Lung (tissue), 12 donors: ENCODE measurements around the gene KCNJ10. TPM values are rescaled to one million over a fixed set of nuclear protein-coding genes. Genes with fewer than 3 reads are reported as not detected.

Experiments
- ATAC-seq: fragments of 200-7000 bp; cut with Tn5 transposase; one replicate; pipeline ENCODE4 v1.9.1; 2020; ENCODE audit warnings: moderate number of reproducible peaks; ENCODE audit not compliant: insufficient read depth, low FRiP score
- DNase-seq, 3 donors: peaks; one replicate each; pipeline ENCODE4 v3.0.0-alpha.2; 2013 to 2017
- H3K27ac ChIP-seq, 2 donors: one replicate each; pipeline ENCODE4 v1.5.1; 2013; ENCODE audit warnings: mild to moderate bottlenecking in 2 of 2, moderate library complexity in 2 of 2, control low read depth in 1 of 2, inconsistent platforms in 1 of 2, low read depth in 1 of 2, low read length in 1 of 2
- H3K27me3 ChIP-seq, 3 donors: one replicate each; pipeline ENCODE4 v1.5.1; 2013; ENCODE audit warnings: low read length in 2 of 3; ENCODE audit not compliant: control insufficient read depth in 3 of 3, insufficient read depth in 3 of 3
- H3K36me3 ChIP-seq, 4 donors: one replicate each; pipeline ENCODE4 v1.5.1; 2013; ENCODE audit warnings: low read length in 4 of 4, mild to moderate bottlenecking in 1 of 4, moderate library complexity in 1 of 4; ENCODE audit not compliant: control insufficient read depth in 4 of 4, insufficient read depth in 4 of 4
- H3K4me1 ChIP-seq, 5 donors: one replicate each; pipeline ENCODE4 v1.5.1; 2013; ENCODE audit warnings: low read length in 5 of 5, mild to moderate bottlenecking in 2 of 5, moderate library complexity in 1 of 5; ENCODE audit not compliant: control insufficient read depth in 5 of 5, insufficient read depth in 5 of 5
- H3K4me3 ChIP-seq: one replicate; pipeline ENCODE4 v1.5.1; 2013; ENCODE audit warnings: mild to moderate bottlenecking, control low read depth, moderate library complexity
- H3K9ac ChIP-seq, 2 donors: one replicate each; pipeline ENCODE4 v1.5.1; 2013; ENCODE audit warnings: low read length in 2 of 2, control low read depth in 1 of 2; ENCODE audit not compliant: insufficient read depth in 1 of 2
- H3K9me3 ChIP-seq, 4 donors: one replicate each; pipeline ENCODE4 v1.5.1; 2013; ENCODE audit warnings: low read length in 3 of 4, mild to moderate bottlenecking in 1 of 4, moderate library complexity in 1 of 4; ENCODE audit not compliant: control insufficient read depth in 4 of 4, insufficient read depth in 3 of 4
- CTCF ChIP-seq: IDR thresholded peaks from 2 replicates; pipeline ENCODE4 v1.5.1; 2012; ENCODE audit warnings: mild to moderate bottlenecking; ENCODE audit errors: control extremely low read depth, extremely low read depth
- WGBS, 2 donors: extraction: QIAGEN DNeasy Blood & Tissue Kit; methylation state at CpG; one replicate each; pipeline ENCODE4 v1.1.7; 2013; 5-methylcytosine and 5-hydroxymethylcytosine counted together
- polyA plus RNA-seq, 2 donors: library from polyadenylated mRNA; stranded (reverse); fragments of 200-250 nt; gene quantifications; one replicate each; pipeline ENCODE4 v1.2.1, GENCODE V29; 2013
- total RNA-seq, 2 donors: library from RNA; depleted of rRNA in 1 of 2; stranded (reverse); fragments of >200 nt in 1 of 2; gene quantifications; one replicate each; pipeline ENCODE4 v1.2.1, GENCODE V29; 2014 to 2021
- donor health status: control.
- donor health status: control.
- donor health status: Bipolar disorder and iron deficiency.
- donor health status: healthy.
- donor health status: DM: yes; HTN: yes; CAD: no.

Gene KCNJ10
- total and polyA plus RNA-seq, 4 donors: 0.02 to 0.37 (median 0.10) TPM

- TF ChIP-seq CTCF: no peak
- Histone ChIP-seq H3K4me1 (peaks cover 0 to 15% (median 0%) of the 10 kb centered on the region in 5 donors), H3K9me3 (no peaks in the 10 kb centered on the region), H3K27me3 (no peaks in the 10 kb centered on the region), H3K9ac (no peak overlapping the region), H3K36me3 (no peaks in the 10 kb centered on the region), H3K4me3 (no peak overlapping the region), H3K27ac (no peak overlapping the region)
- 59 to 75% methylated on average over 4 of the region's 4 CpGs for WGBS, 2 donors
- DNase-seq (no peak), ATAC-seq (no peak)
Measured at GRCh38 chr1:160109686-160110085, 39.7 kb upstream of the KCNJ10 start.

- no peaks in the 10 kb centered on the region for H3K9me3 ChIP-seq
- H3K27ac ChIP-seq: no peak overlapping the region
- 43 to 65% methylated on average over 6 of the region's 6 CpGs for WGBS, 2 donors
- H3K36me3 ChIP-seq: no peaks in the 10 kb centered on the region
- H3K4me1 ChIP-seq: peaks cover 0 to 20% (median 3%) of the 10 kb centered on the region in 5 donors
- no peak overlapping the region for H3K4me3 ChIP-seq
- peak; percentile 60 to 78 (median 72) for DNase-seq
- ATAC-seq: no peak
- no peak for TF ChIP-seq CTCF
- no peak overlapping the region for H3K9ac ChIP-seq
- no peaks in the 10 kb centered on the region for H3K27me3 ChIP-seq
Measured at GRCh38 chr1:160108888-160109662, 39.1 kb upstream of the KCNJ10 start.

DNA sequence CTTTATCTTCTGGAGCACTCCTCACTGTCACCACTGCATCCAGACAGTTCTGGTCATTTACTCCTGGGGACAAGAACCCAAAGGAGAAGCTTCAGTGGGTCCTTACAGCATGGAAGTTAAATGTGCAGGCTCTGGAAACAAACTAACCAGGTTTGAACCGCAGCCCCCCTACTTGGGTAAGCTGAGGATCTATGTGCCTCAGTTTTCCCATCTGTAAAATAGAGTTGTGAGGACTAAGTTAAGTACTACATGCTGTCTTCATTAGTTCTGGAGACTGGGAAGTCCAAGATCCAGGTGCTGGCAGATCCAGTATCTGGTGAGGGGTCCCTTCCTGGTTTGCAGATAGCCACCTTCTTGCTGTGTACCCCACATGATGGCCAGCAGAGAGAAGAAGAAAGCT is 37.6 kb upstream of the KCNJ10 start:
- no peaks in the 10 kb centered on the region for H3K36me3 ChIP-seq
- no peak overlapping the region for H3K27ac ChIP-seq
- no peak for TF ChIP-seq CTCF
- no peaks in the 10 kb centered on the region for H3K9me3 ChIP-seq
- 93 to 96% methylated on average over 1 of the region's 1 CpG for WGBS, 2 donors
- ATAC-seq: no peak
- H3K4me1 ChIP-seq: peaks cover 0 to 29% (median 9%) of the 10 kb centered on the region in 5 donors
- no peaks in the 10 kb centered on the region for H3K27me3 ChIP-seq
- no peak for DNase-seq
- no peak overlapping the region for H3K9ac ChIP-seq
- H3K4me3 ChIP-seq: no peak overlapping the region

- WGBS, 2 donors: 94 to 96% methylated on average over 5 of the region's 5 CpGs
- no peak overlapping the region for H3K27ac ChIP-seq
- no peak for DNase-seq
- peaks cover 0 to 43% (median 21%) of the 10 kb centered on the region in 5 donors for H3K4me1 ChIP-seq
- ATAC-seq: no peak
- H3K27me3 ChIP-seq: no peaks in the 10 kb centered on the region
- no peak overlapping the region for H3K9ac ChIP-seq
- no peak overlapping the region for H3K4me3 ChIP-seq
- H3K36me3 ChIP-seq: no peaks in the 10 kb centered on the region
- H3K9me3 ChIP-seq: no peaks in the 10 kb centered on the region
- no peak for TF ChIP-seq CTCF
Measured at GRCh38 chr1:160105155-160105554, 35.2 kb upstream of the KCNJ10 start.
